OCI-LY1 (cell line): ENCODE results near the gene DENND11.

Experiments
- CTCF ChIP-seq: fragments of 200-600 bp; sonication (generic), shearing (Covaris generic); IDR thresholded peaks from 2 replicates; pipeline ENCODE4 v1.5.1; 2017; ENCODE audit warnings: mild to moderate bottlenecking, antibody characterized with exemption, low read length, moderate library complexity, mixed read lengths
- EZH2 ChIP-seq: fragments of 200-600 bp; sonication (generic), shearing (Covaris generic); IDR thresholded peaks from 2 replicates; pipeline ENCODE4 v1.8.0; 2017; ENCODE audit warnings: borderline replicate concordance, mixed run types, mild to moderate bottlenecking, antibody characterized with exemption, low read length, moderate library complexity, mixed read lengths

GRCh38 chr7:141699860-141700259 lies 2.1 kb downstream of the DENND11 start:
- TF ChIP-seq CTCF, result no peak
- no peak for TF ChIP-seq EZH2
